Fibroblast of lung (primary cell): ENCODE data around the gene C20orf204.

Experiments
- EZH2 ChIP-seq: IDR thresholded peaks from 2 replicates; pipeline ENCODE4 v1.5.1; 2012; ENCODE audit warnings: low read length, control low read depth, mild to moderate bottlenecking; ENCODE audit errors: missing control alignments
- TF ChIP-seq, protein P1 (sequence below), 2 donors: IDR thresholded peaks in 1 of 2; conservative IDR thresholded peaks in 1 of 2; 1 replicate in 1 of 2; 2 replicates in 1 of 2; pipeline ENCODE4 v1.5.1; 2011 to 2012; ENCODE audit warnings: low read length in 2 of 2, control low read depth in 1 of 2, inconsistent platforms in 1 of 2, low read depth in 1 of 2, mild to moderate bottlenecking in 1 of 2

- TF ChIP-seq, protein P1, sequence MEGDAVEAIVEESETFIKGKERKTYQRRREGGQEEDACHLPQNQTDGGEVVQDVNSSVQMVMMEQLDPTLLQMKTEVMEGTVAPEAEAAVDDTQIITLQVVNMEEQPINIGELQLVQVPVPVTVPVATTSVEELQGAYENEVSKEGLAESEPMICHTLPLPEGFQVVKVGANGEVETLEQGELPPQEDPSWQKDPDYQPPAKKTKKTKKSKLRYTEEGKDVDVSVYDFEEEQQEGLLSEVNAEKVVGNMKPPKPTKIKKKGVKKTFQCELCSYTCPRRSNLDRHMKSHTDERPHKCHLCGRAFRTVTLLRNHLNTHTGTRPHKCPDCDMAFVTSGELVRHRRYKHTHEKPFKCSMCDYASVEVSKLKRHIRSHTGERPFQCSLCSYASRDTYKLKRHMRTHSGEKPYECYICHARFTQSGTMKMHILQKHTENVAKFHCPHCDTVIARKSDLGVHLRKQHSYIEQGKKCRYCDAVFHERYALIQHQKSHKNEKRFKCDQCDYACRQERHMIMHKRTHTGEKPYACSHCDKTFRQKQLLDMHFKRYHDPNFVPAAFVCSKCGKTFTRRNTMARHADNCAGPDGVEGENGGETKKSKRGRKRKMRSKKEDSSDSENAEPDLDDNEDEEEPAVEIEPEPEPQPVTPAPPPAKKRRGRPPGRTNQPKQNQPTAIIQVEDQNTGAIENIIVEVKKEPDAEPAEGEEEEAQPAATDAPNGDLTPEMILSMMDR (conservative IDR thresholded peaks at IDR 0.05 in 1 of 2, IDR thresholded peaks at IDR 0.05 in 1 of 2; ENCODE audit: low read depth in 1 of 2, low read length in 2 of 2), result no peak
- TF ChIP-seq EZH2, result no peak
Measured at GRCh38 chr20:64009811-64010387, 26.1 kb upstream of the C20orf204 start.
